RWPE1 (cell line): ENCODE measurements around the gene UTP25.

Experiments
- CTCF ChIA-PET: fragments of 350-600 bp; sonication (Branson Sonifier 250); formaldehyde crosslinking; extraction: SDS; loops from one replicate; lab custom pipeline; 2021; lab: Yijun Ruan, JAX
- POLR2A ChIA-PET: fragments of 400-600 bp; formaldehyde crosslinking; extraction: SDS; loops from one replicate; lab custom pipeline; 2020; ENCODE audit warnings: antibody characterized with exemption; ENCODE audit not compliant: low non-redundant PET; lab: Yijun Ruan, JAX
- DNase-seq: peaks from one replicate; pipeline ENCODE4 v3.0.0; 2012; ENCODE audit warnings: low spot score
- H3K27ac ChIP-seq: fragments of 450-650 bp; 2 replicates; pipeline ENCODE4 v1.5.1; 2017
- CTCF ChIP-seq: fragments of 450-650 bp; conservative IDR thresholded peaks from 2 replicates; pipeline ENCODE4 v1.5.1; 2017; ENCODE audit warnings: low read depth, mild to moderate bottlenecking

Gene UTP25

GRCh38 chr1:209855006-209855405 lies 27.2 kb downstream of the UTP25 start:
- TF ChIP-seq CTCF: no peak
- ChIA-PET POLR2A (no interaction called here), CTCF (interaction anchor here (0.9 to 1.2 kb wide), 2 partner anchors 134 to 138 kb away, joined by 3 to 4 read pairs; no protein-coding TSS in a partner anchor)
- DNase-seq: no peak
- no peak overlapping the region for H3K27ac ChIP-seq

- DNase-seq: no peak
- no peak overlapping the region for H3K27ac ChIP-seq
- POLR2A ChIA-PET: no interaction called here
- CTCF ChIA-PET: interaction anchor here (0.9 to 1.2 kb wide), 2 partner anchors 133 to 137 kb away, joined by 3 to 4 read pairs; no protein-coding TSS in a partner anchor
- TF ChIP-seq CTCF: no peak
These were observed 27.9 kb downstream of the UTP25 start for GRCh38 chr1:209855623-209856022.

DNA sequence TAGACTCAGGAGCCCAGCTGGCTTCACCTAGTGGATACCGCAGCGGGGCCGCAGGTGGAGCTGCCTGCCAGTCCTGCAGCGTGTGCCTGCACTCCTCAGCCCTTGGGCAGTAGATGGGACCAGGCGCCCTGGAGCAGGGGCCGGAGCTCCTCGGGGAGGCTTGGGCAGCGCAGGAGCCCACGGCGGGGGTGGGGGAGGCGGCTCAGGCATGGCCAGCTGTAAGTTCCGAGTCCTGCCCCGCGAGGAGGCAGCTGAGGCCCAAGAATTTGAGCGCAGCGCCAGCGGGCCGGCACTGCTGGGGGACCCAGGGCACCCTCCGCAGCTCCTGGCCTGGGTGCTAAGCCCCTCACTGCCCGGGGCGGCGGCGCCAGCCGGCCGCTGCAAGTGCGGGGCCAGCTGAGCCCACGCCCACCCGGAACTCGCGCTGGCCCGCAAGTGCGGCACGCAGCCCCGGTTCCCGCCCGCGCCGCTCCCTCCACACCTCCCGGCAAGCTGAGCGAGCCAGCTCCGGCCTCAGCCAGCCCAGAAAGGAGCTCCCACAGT lies 30.9 kb downstream of the UTP25 start:
- no peak for TF ChIP-seq CTCF
- POLR2A ChIA-PET: interaction anchor here (0.6 kb wide), 1 partner anchor 122 kb away, joined by 5 read pairs; no protein-coding TSS in a partner anchor

GRCh38 chr1:209860293-209860881 lies 32.6 kb downstream of the UTP25 start:
- TF ChIP-seq CTCF: peak; percentile 89
- H3K27ac ChIP-seq: no peak overlapping the region
- POLR2A ChIA-PET: no interaction called here
- DNase-seq: peak; percentile 83
- CTCF ChIA-PET: interaction anchor here (0.5 to 4.7 kb wide), 20 partner anchors 9 to 1318 kb away, joined by 3 to 26 read pairs (median 5); no protein-coding TSS in a partner anchor

More for the DNA sequence above, 30.9 kb downstream of the UTP25 start:
- no peak overlapping the region for H3K27ac ChIP-seq
- no peak for DNase-seq
- CTCF ChIA-PET: interaction anchor here (1.1 to 4.7 kb wide), 2 partner anchors 130 to 542 kb away, joined by 3 to 26 read pairs; no protein-coding TSS in a partner anchor

- no peak for DNase-seq
- no peak for TF ChIP-seq CTCF
- H3K27ac ChIP-seq: no peak overlapping the region
- ChIA-PET CTCF (interaction anchor here (1.0 to 4.7 kb wide), 5 partner anchors 8 to 128 kb away, joined by 5 to 26 read pairs (median 7); no protein-coding TSS in a partner anchor), POLR2A (no interaction called here)
These were observed 33.5 kb downstream of the UTP25 start for GRCh38 chr1:209861242-209861641.

DNA sequence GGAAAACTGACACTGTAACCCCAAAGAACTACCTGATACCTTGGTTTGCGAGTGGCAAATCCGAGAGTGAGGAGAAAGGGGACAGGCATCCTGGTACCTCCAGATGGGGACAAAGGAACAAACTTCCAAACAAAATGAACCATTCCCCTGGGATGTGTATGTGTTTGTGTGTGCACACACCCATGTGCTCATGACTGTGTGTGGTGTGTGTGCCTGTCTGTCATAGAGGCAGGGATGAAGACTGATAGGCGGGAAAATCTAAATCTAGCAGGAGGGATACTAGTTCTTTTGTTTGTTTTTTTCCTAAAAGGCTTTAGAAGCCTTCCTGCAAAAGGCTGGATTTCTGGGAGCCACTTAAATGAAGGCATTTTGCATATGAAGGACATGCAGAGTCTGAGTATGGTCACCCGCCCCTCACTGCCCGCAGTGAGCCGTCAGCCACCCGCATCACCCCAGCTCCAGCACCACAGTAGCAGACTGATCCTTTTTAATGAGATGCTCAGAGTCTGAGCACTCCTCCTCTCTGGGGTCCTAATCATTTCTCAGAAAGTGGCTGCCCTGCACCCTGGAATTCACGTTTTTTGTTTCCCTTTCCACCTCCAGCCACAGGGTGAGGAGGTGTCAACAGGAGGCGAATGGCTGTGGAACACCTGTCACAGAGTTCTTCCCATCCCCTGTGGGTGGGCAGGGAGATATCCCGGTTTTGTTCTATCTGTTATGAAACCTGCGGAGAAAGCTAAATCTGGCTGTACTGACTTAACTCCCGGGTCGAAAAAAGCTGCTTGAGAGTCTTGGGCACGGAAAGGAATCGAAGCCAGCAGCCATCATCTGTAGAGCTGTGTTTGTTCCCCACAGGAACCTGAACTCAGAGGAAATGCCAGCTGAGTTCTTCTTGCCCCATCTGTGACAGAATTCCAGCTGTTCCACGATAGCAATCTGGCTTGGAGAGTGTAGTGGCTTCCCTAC lies 34.9 kb downstream of the UTP25 start:
- no peak for TF ChIP-seq CTCF
- ChIA-PET POLR2A (no interaction called here), CTCF (interaction anchor here (0.6 kb wide), 1 partner anchor 176 kb away, joined by 4 read pairs; no protein-coding TSS in a partner anchor)
- no peak overlapping the region for H3K27ac ChIP-seq
- no peak for DNase-seq
